ENCODE measurements around the gene ZCCHC24. TPM values are rescaled to one million over a fixed set of nuclear protein-coding genes. Genes with fewer than 3 reads are reported as not detected.

The ZCCHC24 gene
- total and polyA plus RNA-seq, 10 donors: 4.9 to 34.1 (median 23.7) TPM

GRCh38 chr10:79393924-79394610 lies 51.4 kb downstream of the ZCCHC24 start:
- TF ChIP-seq POLR2A (IDR thresholded peaks at IDR 0.05) (no peak), CTCF (IDR thresholded peaks at IDR 0.05 in 8 of 11, conservative IDR thresholded peaks at IDR 0.05 in 3 of 11) (no peak), POLR2AphosphoS5 (IDR thresholded peaks at IDR 0.05) (no peak)
- H3K9me3 ChIP-seq: no peaks in the 10 kb centered on the region
- H3K4me3 ChIP-seq: no peak overlapping the region
- peak; percentile 60 for DNase-seq
- H3K4me1 ChIP-seq: peaks cover 2 to 54% (median 23%) of the 10 kb centered on the region in 6 donors
- H3K36me3 ChIP-seq: peaks cover 0 to 30% (median 0%) of the 10 kb centered on the region in 6 donors
- H3K27me3 ChIP-seq (replicated peaks in 1 of 7): no peaks in the 10 kb centered on the region
- intact Hi-C loops (cut with DNase I; ENCODE audit: low total_unique reads): no loop called here
- no peak overlapping the region for H3K27ac ChIP-seq
- 88 to 96% (median 90%) methylated on average over 17 of the region's 17 CpGs for WGBS, 5 donors

GRCh38 chr10:79393221-79393923 lies 52.1 kb downstream of the ZCCHC24 start:
- intact Hi-C loops (cut with DNase I; ENCODE audit: low total_unique reads): no loop called here
- H3K4me1 ChIP-seq: peaks cover 0 to 54% (median 24%) of the 10 kb centered on the region in 6 donors
- peaks cover 0 to 30% (median 0%) of the 10 kb centered on the region in 6 donors for H3K36me3 ChIP-seq
- TF ChIP-seq POLR2A (IDR thresholded peaks at IDR 0.05) (no peak), POLR2AphosphoS5 (IDR thresholded peaks at IDR 0.05) (no peak), CTCF (IDR thresholded peaks at IDR 0.05 in 8 of 11, conservative IDR thresholded peaks at IDR 0.05 in 3 of 11) (no peak)
- WGBS, 5 donors: 85 to 92% (median 90%) methylated on average over 4 of the region's 4 CpGs
- DNase-seq: peak; percentile 62
- H3K27ac ChIP-seq: no peak overlapping the region
- no peak overlapping the region for H3K4me3 ChIP-seq
- no peaks in the 10 kb centered on the region for H3K27me3 ChIP-seq (replicated peaks in 1 of 7)
- no peaks in the 10 kb centered on the region for H3K9me3 ChIP-seq

- peak; percentile 47 for DNase-seq
- peaks cover 0 to 47% (median 20%) of the 10 kb centered on the region in 6 donors for H3K4me1 ChIP-seq
- no peaks in the 10 kb centered on the region for H3K9me3 ChIP-seq
- H3K4me3 ChIP-seq: no peak overlapping the region
- peaks cover 0 to 26% (median 0%) of the 10 kb centered on the region in 6 donors for H3K36me3 ChIP-seq
- no peaks in the 10 kb centered on the region for H3K27me3 ChIP-seq (replicated peaks in 1 of 7)
- no peak overlapping the region for H3K27ac ChIP-seq
- WGBS, 5 donors: 77 to 96% (median 82%) methylated on average over 6 of the region's 6 CpGs
- TF ChIP-seq POLR2A (IDR thresholded peaks at IDR 0.05): no peak
- TF ChIP-seq POLR2AphosphoS5 (IDR thresholded peaks at IDR 0.05): no peak
- TF ChIP-seq CTCF (IDR thresholded peaks at IDR 0.05 in 8 of 11, conservative IDR thresholded peaks at IDR 0.05 in 3 of 11): no peak
- intact Hi-C loops (cut with DNase I; ENCODE audit: low total_unique reads): no loop called here
Measured at GRCh38 chr10:79392506-79393176, 52.8 kb downstream of the ZCCHC24 start.

GRCh38 chr10:79392020-79392398 lies 53.4 kb downstream of the ZCCHC24 start:
- H3K36me3 ChIP-seq: peaks cover 0 to 32% (median 0%) of the 10 kb centered on the region in 6 donors
- H3K27ac ChIP-seq: no peak overlapping the region
- intact Hi-C loops (cut with DNase I; ENCODE audit: low total_unique reads): no loop called here
- H3K4me1 ChIP-seq: peaks cover 0 to 40% (median 17%) of the 10 kb centered on the region in 6 donors
- peak; percentile 69 for DNase-seq
- H3K9me3 ChIP-seq: no peaks in the 10 kb centered on the region
- H3K4me3 ChIP-seq: no peak overlapping the region
- 82 to 97% (median 94%) methylated on average over 14 of the region's 14 CpGs for WGBS, 5 donors
- TF ChIP-seq POLR2AphosphoS5 (IDR thresholded peaks at IDR 0.05): peak in 1 of 3 donors; percentile 19
- no peak for TF ChIP-seq POLR2A (IDR thresholded peaks at IDR 0.05)
- H3K27me3 ChIP-seq (replicated peaks in 1 of 7): no peaks in the 10 kb centered on the region
